Stimulated activated CD8-positive, alpha-beta memory T cell treated with anti-CD3 and anti-CD28 coated beads, Interleukin-15, amount 100 ng/mL, for 1 hour (primary cell): ENCODE results near the gene GLIS2.

Source experiments
- DNase-seq: peaks from one replicate; pipeline ENCODE4 v3.0.0-alpha.2; 2020; ENCODE audit warnings: low read depth

Gene GLIS2

DNA sequence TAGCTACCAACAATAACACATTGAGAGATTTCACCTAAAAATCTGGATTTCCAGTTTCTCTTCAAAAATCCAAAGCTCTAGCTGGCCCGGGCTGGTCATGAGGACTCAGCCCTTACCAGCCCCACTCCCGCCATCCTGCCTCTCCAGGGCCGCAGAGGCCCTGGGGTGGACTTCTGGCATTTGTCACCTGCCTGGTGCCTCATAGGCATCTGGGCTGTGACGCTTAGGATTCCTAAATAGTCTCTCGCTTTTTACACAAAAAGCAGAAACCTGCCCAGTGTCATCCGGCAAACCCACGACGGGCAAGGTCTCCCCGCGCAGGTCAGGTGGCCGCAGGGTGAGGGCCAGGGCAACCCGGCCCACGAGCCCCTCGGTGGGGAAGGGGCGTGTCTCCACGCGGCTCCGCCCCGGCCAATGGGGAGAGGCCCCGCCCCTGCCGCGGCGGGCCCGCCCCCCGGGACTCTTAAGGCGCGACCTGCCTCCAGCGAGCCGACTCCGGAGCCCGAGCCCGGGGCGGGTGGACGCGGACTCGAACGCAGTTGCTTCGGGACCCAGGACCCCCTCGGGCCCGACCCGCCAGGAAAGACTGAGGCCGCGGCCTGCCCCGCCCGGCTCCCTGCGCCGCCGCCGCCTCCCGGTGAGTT, 55.6 kb downstream of the GLIS2 start, which contains the start of gene VASN:
Gene VASN (plus strand): TSS at position 492 of the 644 bp plus-strand sequence. CDS start 9,030 bp downstream, outside the sequence.
- DNase-seq, result peak; percentile 37

DNA sequence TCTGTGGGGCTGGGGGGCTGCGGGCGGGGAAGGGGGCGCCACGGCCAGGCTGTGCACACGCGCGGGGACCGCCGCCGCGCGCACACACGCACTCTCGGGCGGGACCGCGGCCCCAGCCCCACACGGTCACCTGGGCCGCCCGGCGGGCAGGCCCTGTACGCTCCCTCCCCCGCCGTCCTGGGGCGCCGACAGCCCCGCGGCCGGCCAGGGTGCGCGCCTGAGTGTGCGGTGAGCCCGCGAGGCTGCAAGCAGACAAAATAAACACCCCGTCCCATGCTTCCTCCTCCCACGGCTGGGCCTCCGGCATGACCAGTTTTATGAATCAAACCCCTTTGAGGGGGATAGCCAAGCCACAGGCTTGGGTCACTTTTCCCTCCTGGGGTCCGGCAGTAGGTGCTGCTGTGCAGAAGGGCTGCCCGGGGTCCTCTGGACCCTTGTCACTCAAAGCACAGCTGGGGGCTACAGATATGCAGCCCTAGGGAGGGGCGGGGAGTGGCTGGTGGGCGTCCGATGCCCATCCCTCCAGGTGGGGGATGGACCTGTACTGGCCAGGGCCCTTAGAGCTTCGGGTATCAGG, 56.2 kb downstream of the GLIS2 start:
- no peak for DNase-seq

DNA sequence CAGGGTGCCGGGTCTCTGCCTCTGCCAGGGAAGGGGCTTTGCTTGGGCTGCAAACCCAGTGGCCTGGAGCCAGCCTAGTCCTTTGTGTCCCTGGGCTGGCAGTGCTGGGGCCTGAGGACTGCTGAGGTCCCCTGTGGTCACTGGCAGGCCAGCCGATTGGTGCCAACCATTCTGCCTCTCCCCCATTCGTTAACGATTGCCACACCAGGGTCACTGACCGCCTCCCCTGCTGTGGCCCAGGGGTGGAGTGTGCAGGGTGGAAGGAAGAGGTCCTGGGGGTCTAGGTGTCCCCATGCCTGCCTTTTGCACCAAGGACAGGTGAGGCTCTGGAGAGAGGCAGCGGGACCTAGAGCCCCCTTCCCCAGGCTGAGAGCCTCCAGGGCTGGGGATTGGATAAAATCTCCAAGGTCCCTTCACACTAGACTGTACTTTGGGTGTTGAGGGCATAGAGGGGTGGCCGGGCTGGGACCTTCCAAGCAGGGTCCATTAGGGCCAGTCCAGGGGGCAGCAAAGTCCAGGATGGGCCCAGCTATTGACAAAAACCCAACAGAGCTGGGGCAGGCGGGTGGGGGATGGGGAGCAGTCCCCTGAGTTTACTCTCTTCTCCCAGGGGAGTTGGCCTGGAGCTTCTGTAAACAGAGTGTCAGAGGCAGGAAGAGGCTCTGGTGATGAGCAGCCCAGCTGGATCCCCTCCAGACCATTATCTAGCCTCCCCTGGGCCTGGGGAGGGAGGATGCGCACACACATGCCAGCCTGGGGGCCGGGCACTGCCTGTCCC, 56.9 kb downstream of the GLIS2 start:
- DNase-seq, result no peak

DNA sequence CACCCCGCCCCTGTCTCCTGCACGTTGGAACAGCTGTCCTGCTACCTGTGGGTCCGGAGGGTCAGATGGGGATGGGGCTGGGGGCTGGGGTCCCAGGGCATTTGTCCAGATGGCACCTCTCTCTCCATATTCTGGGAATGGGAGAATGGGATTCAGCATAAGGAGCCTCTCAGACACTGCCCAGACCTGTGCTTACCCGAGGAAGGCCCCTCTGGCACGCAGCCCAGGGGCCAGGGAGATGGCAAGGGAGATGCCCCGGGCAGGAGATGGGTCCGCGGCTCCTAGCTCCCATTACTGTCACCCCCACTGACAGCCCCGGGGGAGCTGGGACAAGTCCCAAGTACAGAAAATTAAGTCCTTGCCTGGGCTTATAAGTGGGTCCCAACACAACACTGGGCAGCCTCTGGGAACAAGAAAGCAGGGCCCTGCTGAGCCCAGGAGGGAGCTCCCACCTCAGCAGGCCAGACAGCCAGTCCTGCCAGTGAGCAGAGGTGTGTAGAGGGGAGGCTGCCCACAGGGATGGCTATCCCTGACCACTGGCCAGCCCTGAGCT, 57.6 kb downstream of the GLIS2 start:
- DNase-seq, result no peak

DNA sequence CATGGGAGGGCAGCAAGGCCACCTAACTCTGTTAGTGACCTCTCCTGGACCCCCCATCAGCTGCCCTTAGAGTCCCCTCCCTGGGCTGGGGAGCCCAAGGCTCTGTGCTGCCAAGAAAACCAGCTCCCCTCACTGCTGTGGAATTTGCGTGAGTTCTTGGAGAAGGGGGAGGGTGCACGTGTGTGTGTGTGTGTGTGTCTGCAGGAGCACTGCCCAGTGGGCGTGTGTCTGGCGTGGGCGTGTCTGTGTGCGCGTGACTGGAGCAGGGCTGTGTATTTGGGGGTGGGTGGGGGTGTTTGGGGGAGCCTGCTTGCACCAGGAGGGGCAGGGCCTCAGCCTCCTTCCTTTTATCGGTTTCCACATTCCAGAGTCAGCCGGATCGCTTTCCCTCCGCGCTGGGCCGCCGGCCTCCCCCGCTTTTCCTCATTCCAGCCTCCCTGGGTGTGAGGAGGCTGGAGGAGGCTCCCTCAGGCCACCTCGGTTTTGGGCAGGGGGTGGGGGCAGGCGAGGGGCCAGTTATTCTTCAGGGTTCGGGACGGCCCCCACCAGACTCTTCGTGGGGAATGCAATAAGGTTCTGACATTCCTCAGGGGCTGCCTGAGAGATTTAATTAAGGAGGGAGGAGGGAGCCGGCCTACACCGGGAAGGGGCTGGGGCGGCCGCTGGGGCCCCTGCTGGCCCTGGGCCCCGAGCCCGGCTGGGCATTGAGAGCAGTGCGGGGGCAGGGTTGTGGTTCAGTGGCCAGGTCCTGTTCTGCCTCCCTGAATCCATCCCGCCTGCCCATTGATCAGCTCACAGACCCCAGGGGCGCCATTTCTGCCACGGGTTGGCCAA, 58.3 kb downstream of the GLIS2 start:
- DNase-seq, result no peak

DNA sequence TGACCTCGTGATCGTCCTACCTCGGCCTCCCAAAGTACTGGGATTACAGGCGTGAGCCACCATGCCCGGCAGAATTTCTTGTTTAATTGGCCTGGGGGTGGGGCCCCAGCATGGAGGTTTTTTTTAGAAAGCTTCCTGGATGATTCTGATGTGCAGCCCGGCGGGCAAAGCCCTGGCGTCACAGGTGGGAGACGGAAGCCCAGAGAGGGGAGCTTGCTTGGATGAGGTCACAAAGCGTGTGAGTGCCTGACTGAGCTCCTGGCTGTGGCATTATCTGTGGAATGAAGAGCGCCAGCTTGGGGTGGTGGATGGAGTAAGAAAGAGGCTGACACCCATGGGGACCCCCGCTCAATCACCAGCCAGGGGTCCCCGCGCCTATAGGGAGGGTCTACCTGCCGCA, 59.9 kb downstream of the GLIS2 start:
- DNase-seq, result no peak

DNA sequence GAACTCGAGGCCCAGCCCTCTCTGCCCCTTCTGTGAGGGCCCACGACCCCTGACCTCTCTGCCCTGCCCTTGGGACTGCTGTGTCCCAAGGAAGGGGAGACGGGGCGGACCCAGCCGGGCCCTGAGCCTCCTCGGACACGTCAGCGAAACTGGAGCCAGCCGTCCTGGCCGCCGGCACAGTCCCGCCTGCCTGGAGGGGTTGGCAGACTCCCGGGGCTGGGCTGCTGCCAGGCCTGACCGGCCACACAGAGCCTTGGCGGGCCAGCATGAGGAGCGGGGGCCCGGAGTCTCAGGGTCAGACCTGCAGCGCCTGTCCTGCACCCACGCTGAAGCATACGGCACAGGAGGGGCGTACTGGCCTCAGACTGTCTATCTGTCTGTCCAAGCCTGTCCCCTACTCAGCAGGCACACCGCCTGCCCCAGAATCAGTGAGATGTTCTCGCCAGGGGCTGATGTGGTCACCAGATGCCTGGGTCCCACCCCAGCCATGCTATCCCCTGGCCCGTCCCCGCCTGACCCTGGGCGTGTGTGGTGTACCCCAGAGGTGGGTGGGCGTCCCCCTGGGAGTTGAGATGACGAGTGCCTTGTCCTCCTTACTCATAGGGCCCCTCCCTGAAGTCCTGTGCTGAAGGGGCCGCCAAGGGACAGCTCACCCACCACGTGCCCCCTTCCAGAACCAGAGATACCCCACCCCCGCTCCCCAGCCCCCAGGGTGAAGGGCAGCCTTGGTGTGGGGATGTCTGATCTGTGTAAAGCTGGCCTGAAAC, 60.4 kb downstream of the GLIS2 start:
- no peak for DNase-seq

DNA sequence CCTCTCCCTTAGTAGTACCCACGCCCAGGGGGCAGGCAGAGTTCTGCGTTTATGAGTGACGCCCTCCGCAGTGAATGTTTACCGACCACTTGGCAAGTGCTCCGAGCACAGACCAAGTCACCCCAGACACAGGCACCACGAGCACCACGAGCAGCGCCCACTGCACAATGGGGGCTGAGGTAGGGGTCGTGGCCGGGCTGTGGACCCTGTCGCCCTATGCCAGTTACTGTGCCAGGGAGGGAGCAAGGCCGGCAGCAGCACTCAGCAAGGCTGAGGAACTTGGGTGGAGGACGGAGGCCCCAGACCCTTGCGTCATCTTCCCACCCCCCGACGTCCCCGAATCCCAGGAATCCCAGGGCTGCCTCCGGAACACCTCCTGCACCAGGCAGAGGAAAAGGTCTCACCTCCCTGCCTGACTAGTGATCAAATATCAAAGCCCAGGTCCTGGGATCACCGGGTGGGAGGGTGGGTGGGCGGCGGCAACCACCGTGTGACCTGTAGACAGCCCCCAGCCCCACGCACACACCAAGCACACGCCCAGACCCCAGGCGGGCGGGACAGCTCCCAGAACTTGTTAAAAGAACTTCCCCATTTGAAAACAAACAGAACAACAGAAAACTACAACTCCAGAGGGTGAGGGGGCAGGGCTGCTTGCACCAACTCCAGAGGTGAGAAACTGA, 61.2 kb downstream of the GLIS2 start:
- DNase-seq, result no peak

DNA sequence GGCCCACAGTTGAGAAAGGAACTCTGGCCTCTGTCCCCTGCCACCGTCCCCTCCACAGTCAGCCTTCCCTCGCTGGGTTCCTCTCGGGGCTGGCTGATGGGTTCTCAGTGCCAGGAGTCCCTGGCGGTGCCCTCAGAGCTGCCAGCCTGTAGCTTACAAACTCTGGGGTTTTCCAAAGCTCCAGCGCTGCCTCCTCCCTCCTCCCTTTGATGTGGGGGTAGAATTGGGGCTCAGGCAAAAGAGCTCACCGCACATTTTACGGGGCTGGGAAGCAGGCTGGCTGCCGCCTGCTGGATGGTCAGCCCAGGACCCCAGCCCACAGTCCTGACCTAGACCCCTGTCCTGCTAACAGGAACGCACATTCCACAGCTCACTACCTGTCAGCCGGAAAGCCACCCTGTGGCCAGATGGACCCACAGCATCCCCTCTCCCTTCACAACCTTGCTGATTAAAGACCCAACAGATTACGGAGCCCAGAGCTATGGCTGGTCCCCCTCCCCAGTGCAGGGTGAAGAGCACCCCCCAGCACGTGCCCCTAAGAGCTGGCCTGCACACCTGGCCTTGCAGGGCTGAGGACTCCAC, 61.8 kb downstream of the GLIS2 start:
- DNase-seq, result no peak

DNA sequence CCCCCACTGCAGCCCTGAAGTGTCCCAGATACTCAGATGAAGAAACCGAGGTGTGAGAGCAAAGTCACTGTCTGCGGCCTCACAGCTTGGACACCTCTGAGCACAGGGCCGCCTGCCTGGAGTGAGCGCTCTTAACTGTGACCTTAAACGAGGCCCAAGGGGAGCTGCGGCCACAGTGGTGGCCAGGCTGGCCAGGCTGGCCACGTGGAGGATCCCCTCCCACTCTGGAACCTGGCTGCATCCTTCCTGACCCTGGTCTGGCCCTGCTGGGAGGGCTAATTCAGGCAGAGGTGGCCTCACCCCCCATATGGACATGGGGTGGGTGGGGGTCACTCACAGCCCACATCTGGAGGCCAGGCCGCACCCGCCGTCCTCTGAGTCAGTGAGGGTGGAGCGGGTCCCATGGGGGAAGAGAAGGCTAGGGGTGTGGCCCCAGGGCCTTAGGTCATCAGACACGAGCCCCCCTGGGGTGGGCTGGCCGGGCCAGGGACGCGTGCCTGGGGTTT, 62.3 kb downstream of the GLIS2 start:
- DNase-seq, result no peak

DNA sequence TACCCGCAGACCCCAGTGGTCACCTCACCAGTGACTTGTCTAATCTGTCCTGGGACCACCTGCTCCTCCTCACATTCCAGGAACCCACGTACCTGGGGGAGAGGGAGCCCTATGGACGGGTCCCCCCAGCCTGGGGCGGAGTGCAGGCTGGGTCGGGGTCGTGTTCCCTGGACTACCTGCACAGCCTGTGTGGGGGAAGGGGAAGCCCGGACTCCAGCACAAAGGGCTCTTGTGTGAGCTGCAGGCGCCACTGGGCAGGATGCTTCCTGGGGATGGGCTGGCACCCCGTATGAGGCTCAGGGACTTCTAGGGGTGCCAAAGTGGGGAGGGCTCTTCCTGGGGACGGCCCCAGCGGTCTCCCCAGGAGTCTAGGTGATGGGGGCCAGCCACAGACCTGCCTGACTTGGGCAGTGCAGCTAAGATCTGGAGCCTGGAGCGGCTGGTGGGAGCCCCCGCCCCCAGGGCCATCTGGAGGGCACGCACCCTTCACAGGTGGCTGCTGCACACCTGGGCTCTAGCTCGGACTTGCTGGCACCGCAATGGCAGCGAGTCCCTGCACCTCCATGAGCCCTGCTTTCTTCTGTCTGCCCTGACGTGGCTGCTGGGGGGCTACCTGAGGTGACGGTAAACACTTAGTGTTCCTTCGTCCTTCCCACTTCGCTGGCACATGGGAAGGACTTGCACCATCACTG, 63.3 kb downstream of the GLIS2 start:
- DNase-seq, result no peak

DNA sequence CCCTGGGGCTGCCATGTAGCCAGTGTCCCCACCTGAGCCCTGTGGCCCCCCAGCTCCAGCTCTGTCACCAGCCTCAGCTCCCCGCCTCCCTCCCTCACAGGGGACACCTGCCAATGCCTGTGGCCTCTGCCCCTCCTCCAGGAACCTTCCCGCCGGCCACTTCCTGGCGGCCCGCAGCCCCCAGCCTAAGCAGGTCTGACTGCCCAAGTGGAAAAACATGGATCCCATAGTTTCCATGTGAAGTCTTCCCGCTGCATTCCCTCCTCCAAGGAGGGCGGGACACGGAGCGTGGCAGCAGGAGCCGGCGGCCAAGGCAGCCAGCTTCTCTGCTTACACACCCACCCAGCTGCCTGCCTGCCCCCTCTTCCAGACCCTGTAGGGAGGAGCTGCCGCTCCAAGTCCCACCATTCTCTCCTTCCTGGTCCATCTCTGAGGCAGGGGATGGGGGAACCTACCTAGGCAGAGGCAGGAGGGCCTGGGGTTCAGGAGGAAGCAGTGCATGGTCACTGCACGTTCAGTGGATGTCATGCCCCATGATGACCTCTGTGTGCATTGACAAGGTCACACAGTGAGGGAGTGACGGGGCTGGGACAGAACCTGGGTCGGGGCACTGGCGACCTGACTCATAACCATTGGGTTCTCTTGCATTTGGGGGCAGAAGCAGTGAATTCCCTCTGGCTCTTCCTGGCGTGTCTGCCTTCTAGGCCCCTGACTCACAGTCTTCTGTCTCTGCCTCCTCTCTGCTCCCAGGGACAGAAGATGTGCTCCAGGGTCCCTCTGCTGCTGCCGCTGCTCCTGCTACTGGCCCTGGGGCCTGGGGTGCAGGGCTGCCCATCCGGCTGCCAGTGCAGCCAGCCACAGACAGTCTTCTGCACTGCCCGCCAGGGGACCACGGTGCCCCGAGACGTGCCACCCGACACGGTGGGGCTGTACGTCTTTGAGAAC, 64.5 kb downstream of the GLIS2 start:
- no peak for DNase-seq

DNA sequence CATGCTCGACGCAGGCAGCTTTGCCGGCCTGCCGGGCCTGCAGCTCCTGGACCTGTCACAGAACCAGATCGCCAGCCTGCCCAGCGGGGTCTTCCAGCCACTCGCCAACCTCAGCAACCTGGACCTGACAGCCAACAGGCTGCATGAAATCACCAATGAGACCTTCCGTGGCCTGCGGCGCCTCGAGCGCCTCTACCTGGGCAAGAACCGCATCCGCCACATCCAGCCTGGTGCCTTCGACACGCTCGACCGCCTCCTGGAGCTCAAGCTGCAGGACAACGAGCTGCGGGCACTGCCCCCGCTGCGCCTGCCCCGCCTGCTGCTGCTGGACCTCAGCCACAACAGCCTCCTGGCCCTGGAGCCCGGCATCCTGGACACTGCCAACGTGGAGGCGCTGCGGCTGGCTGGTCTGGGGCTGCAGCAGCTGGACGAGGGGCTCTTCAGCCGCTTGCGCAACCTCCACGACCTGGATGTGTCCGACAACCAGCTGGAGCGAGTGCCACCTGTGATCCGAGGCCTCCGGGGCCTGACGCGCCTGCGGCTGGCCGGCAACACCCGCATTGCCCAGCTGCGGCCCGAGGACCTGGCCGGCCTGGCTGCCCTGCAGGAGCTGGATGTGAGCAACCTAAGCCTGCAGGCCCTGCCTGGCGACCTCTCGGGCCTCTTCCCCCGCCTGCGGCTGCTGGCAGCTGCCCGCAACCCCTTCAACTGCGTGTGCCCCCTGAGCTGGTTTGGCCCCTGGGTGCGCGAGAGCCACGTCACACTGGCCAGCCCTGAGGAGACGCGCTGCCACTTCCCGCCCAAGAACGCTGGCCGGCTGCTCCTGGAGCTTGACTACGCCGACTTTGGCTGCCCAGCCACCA, 65.4 kb downstream of the GLIS2 start:
- DNase-seq, result no peak

DNA sequence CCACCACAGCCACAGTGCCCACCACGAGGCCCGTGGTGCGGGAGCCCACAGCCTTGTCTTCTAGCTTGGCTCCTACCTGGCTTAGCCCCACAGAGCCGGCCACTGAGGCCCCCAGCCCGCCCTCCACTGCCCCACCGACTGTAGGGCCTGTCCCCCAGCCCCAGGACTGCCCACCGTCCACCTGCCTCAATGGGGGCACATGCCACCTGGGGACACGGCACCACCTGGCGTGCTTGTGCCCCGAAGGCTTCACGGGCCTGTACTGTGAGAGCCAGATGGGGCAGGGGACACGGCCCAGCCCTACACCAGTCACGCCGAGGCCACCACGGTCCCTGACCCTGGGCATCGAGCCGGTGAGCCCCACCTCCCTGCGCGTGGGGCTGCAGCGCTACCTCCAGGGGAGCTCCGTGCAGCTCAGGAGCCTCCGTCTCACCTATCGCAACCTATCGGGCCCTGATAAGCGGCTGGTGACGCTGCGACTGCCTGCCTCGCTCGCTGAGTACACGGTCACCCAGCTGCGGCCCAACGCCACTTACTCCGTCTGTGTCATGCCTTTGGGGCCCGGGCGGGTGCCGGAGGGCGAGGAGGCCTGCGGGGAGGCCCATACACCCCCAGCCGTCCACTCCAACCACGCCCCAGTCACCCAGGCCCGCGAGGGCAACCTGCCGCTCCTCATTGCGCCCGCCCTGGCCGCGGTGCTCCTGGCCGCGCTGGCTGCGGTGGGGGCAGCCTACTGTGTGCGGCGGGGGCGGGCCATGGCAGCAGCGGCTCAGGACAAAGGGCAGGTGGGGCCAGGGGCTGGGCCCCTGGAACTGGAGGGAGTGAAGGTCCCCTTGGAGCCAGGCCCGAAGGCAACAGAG, 66.3 kb downstream of the GLIS2 start:
- no peak for DNase-seq

DNA sequence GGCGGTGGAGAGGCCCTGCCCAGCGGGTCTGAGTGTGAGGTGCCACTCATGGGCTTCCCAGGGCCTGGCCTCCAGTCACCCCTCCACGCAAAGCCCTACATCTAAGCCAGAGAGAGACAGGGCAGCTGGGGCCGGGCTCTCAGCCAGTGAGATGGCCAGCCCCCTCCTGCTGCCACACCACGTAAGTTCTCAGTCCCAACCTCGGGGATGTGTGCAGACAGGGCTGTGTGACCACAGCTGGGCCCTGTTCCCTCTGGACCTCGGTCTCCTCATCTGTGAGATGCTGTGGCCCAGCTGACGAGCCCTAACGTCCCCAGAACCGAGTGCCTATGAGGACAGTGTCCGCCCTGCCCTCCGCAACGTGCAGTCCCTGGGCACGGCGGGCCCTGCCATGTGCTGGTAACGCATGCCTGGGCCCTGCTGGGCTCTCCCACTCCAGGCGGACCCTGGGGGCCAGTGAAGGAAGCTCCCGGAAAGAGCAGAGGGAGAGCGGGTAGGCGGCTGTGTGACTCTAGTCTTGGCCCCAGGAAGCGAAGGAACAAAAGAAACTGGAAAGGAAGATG, 67.0 kb downstream of the GLIS2 start:
- no peak for DNase-seq
